Epithelial cell of proximal tubule (primary cell): ENCODE data around the gene OR6C4. TPM values are rescaled to one million over a fixed set of nuclear protein-coding genes. Genes with fewer than 3 reads are reported as not detected.
"Not testable (repeated sequence)": the region's sequence is repeated elsewhere in the genome, so short reads cannot be mapped to it uniquely, and the experiment has no call there.

ENCODE experiments used
- DNase-seq: peaks from one replicate; pipeline ENCODE4 v3.0.0-alpha.2; 2011; ENCODE audit warnings: low read depth
- H3K4me3 ChIP-seq: 2 replicates; pipeline ENCODE4 v1.5.1; 2011; ENCODE audit warnings: low read depth, mild to moderate bottlenecking, low read length
- total RNA-seq: library from RNA; depleted of rRNA; stranded (reverse); fragments of >200 nt; gene quantifications from 2 replicates; pipeline ENCODE4 v1.2.3, GENCODE V29; 2015
- TF ChIP-seq, protein P1 (sequence below): conservative IDR thresholded peaks from 2 replicates; pipeline ENCODE4 v1.5.1; 2012; ENCODE audit warnings: low read depth, mild to moderate bottlenecking, low read length

Gene OR6C4
- total RNA-seq = not detected in 2 replicates

DNA sequence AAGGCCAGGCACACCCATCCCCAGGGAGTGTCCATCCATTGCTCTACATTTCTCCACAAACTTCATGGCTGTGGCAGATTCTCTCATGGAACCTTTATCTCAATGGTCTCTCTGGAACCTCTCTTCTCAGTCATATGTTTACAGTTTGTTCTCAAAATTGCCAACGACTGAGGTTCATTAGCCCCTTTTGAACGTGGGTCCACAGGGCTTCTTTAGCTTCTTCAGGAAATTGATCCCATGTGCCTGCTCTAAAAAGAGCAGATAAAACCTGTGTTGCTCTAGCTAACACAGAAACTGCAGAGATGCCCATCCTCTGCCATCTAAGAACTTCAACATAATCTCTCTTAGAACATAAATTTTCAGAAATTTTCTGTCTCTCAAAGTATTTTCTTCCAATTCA lies at the start of gene OR6C4:
TSS of gene OR6C4 (plus strand) at position 301 of the 400 bp plus-strand sequence. CDS start 1,625 bp downstream, outside the sequence.
- TF ChIP-seq, protein P1, sequence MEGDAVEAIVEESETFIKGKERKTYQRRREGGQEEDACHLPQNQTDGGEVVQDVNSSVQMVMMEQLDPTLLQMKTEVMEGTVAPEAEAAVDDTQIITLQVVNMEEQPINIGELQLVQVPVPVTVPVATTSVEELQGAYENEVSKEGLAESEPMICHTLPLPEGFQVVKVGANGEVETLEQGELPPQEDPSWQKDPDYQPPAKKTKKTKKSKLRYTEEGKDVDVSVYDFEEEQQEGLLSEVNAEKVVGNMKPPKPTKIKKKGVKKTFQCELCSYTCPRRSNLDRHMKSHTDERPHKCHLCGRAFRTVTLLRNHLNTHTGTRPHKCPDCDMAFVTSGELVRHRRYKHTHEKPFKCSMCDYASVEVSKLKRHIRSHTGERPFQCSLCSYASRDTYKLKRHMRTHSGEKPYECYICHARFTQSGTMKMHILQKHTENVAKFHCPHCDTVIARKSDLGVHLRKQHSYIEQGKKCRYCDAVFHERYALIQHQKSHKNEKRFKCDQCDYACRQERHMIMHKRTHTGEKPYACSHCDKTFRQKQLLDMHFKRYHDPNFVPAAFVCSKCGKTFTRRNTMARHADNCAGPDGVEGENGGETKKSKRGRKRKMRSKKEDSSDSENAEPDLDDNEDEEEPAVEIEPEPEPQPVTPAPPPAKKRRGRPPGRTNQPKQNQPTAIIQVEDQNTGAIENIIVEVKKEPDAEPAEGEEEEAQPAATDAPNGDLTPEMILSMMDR = no peak
- no peak for DNase-seq
- H3K4me3 ChIP-seq = no peak within 1 kb of the TSS

- no peak overlapping the region for H3K4me3 ChIP-seq
- DNase-seq = no peak
- TF ChIP-seq, protein P1 = no peak
Measured at GRCh38 chr12:55499810-55500252, 49.6 kb upstream of the OR6C4 start.

DNA sequence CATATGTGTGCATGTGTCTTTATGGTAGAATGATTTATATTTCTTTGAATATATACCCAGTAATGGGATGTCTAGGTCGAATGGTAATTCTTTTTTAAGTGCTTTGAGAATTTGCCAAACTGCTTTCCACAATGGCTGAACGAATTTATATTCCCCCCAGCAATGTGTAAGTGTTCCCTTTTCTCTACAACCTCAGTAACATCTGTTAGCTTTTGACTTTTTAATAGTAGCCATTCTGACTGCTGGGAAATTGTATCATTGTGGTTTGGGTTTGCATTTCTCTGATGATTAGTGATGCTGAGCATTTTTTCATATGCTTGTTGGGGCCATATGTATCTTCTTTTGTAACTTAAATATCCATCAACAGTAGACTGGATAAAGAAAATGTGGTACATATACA lies 47.8 kb upstream of the OR6C4 start:
- no peak for DNase-seq
- H3K4me3 ChIP-seq = no peak overlapping the region
- TF ChIP-seq, protein P1 = no peak

DNA sequence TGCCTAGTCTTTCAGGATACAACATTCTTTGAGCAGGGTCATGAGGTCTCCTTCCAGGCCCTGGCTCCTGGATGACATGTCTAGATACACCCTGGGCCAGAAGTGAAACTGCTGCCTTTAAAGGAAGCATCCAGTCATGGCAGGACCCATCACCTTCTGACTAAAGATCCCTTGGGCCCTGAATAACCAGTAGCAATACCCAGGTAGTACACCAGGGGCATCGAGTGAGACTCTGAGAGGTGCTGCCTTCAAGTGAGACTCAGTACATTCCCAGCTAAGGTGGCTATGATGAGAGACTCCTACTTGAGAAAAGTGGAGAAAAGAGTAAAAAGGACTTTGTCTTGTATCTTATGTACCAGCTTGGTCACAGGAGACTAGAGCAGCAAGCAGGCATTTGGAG lies 33.7 kb upstream of the OR6C4 start:
- H3K4me3 ChIP-seq = no peak overlapping the region
- no peak for DNase-seq
- TF ChIP-seq, protein P1 = no peak

- DNase-seq = no peak
- H3K4me3 ChIP-seq = no peak overlapping the region
- TF ChIP-seq, protein P1 = no peak
Measured at GRCh38 chr12:55516391-55516790, 33.0 kb upstream of the OR6C4 start.

DNA sequence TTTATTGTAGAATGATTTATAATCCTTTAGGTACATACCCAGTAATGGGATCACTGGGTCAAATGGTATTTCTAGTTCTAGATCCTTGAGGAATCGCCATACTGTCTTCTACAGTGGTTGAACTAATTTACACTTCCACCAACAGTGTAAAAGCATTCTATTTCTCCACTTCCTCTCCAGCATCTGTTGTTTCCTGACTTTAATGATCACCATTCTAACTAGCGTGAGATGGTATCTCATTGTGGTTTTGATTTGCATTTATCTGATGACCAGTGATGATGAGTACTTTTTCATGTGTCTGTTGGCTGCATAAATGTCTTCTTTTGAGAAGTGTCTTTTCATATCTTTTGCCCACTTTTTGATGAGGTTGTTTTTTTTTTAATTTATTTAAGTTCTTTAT lies 1.2 kb upstream of the OR6C4 start:
- H3K4me3 ChIP-seq, DNase-seq: not testable (repeated sequence)

- TF ChIP-seq, protein P1 = no peak
- DNase-seq = no peak
- H3K4me3 ChIP-seq = no peak overlapping the region
Measured at GRCh38 chr12:55548756-55549155, 646 bp upstream of the OR6C4 start.

DNA sequence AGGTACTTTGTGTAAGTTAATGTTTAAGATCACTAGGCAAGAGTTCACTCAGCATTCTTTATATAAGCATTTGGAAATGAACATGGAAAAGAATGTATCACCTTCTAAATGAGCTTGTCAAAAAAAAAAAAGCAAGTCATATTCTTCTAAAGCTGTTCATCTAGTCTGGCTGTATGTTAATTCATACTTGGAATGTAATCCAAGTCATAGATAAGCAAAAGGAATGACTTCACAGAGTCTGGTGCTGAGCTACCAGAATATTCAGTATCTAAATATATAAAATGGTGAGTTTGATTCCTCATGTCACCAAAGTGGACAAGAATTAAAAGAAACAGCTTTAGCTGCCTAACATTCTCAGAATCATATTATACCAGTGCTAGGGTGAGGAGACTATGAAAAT lies 4.9 kb downstream of the OR6C4 start:
- TF ChIP-seq, protein P1 = no peak
- no peak for DNase-seq
- H3K4me3 ChIP-seq = no peak overlapping the region

DNA sequence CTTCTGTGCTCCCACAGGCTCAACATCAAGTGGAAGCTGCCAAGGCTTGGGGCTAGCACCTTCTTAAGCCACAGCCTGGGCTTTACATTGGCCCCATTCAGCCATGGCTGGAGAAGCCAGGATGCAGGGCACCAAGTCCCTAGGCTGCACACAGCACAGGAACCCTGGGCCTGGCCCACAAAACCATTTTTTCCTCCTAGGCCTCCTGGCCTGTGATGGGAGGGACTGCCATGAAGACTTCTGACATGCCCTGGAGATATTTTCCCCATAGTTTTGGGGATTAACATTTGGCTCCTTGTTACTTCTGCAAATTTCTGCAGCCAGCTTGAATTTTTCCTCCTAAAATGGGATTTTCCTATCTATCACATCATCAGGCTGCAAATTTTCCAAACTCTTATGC lies 20.7 kb downstream of the OR6C4 start:
- not testable (repeated sequence) for DNase-seq

GRCh38 chr12:55570689-55571088 lies 21.3 kb downstream of the OR6C4 start:
- not testable (repeated sequence) for H3K4me3 ChIP-seq, DNase-seq

More for the DNA sequence above, 20.7 kb downstream of the OR6C4 start:
- H3K4me3 ChIP-seq = not testable (repeated sequence)
